ENCODE measurements around the gene MRGPRE. TPM values are rescaled to one million over a fixed set of nuclear protein-coding genes. Genes with fewer than 3 reads are reported as not detected.

The MRGPRE gene
- total RNA-seq, 1 donor from 2014 or later: 0.81 TPM

DNA sequence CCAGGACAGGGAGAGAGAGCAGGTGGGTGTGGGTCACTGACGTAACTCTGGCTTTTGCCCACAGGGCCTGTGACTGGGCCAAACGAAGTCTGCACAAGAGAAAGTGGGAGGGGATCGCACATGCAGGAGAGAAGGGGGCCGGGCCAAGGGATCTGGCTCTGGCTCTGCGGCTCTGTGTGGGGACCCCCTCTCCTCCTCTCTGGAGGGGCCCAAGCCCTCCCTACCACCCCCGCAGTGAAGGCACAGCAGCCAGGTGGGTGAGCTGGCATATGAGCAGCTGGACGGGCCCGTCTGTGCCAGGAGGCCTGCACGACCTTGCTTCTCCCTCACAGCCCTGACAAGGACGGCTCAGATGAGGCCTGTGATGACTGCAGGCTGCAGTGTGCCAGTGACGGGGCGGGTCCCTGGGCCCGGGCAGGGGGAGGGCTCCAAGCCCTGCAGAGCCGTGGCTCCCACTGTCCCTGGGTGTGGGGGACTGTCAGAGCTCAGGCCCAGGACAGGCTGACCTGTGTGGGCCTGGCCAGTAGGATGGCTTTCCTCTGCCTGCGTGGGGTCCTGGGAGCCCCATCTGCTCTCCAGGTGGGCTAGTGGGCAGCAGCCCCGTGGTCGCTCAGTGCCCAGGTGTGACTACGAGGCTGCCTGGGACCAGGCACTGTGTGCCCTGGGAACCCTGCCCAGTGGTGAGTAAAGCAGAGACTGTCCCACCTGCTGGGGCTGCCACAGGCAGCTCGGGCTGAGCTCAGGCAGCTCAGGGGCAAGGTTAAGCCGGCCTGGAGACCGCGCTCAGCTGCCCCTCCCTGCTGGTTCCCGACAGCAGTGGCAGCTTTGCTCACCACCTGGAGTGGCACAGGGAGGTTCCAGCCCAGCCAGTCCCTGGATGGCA is 35.8 kb downstream of the MRGPRE start:
- DNase-seq (ENCODE audit: low spot score): no peak

DNA sequence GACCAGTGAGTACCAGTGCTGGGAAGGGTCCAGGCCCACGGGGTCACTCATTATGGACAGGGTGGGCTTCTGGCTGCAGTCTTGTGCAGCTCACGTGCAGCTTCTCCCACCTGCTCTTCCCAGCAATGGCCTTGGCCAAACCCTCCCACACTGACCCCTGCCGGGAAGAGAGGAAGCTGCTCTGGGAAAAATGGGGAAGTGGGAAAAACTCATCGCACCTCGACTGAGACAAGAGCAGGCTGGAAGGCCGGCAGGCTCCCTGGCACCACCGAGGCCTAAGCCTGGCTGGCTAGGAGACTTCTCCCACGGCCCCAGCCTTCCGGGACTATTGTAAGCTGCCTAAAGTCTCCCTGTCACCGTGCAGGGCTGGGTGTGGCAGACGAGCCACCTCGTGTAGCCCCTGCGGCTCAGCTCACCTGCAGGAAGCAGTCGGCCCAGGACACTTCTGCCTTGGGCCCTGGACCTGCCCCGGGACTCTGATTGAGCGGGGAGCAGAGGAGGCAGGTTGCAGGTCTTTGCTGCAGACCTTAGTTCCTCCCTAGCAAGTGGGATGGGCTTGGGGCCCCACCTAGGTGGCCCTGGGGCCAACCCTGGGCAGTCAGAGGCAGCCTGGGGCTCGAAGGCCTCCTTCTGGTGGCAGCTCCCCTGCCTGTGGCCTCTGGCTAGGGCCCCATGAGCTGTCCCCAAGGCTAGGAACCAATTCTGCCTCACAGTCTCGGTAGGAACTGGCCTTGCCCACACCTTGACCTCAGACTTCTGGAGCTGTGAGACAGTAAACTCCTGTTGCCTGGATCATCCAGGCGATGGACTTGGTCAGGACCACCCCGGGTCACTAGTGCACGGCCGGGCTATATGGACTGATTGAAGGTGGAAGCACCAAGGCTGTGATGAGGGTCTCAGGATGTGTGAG is 36.7 kb downstream of the MRGPRE start:
- no peak for DNase-seq (ENCODE audit: low spot score)

DNA sequence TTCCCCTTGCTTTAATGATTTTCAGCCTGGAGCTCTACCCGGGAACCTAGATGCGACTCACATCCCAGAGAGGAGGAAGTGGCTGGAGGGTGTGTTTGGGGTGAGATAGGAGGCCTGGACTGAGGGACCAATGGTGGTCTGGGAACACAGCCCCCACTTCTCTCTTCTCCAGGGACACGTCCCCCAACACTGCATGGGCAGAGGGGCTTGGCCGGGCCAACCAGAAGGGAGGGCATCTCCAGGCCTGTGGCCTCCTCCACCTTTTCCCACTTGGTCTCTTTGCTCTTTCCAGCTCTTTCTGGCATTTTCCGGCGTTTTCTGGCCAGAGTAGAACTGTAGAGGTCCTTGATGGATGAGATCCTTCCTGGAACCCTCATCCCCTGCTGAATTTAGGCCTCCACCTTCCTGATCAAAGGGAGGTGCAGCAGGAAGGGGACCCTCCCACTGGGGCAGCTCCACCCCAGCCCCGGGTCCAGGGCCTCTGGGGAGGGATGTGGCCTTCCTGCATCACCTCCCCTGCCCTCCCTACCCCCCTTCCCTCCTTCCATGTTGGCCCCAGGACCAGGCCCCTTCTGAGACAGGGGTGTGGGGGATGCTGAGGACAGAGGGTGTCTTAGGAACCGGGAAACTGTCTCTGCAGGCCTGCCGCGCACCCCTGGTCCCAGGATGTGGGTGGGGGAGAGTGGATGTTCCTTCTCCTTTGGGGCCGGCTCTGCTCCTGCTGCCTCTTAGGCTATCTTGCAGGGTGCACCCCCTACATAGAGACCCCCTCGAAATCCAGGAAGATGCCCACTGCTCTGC is 38.0 kb downstream of the MRGPRE start:
- no peak for DNase-seq (ENCODE audit: low spot score)

DNA sequence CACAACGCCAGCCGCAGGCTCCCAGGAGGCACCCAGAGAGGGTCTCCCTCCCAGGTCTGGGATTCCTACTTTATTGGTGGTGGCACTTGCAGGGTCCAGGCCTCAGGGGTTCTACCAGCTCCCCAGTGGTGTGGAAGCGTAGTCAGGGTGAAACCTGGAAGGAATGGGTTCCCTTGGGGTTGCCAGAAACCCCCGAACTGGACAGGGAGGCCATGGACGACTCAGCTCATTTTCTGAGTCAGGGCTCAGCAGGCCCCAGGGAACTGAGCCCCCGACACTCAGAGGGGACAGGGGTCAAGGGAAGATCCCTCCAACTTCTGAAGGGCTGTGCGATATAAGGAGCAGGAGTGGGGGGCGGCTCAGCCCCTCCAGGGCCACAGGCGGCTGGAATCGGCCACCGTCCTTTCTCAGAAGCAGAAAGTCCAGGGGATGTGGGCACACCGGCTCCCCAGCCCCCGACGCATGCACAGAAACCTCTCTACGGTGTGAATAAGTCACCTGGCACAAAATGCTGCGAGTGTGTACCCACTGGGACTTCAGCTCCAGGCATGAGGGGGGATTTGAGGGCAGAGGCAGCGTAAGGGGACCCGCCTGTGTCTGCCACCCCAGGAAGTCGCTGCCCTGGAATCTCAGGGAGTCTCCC is 38.7 kb downstream of the MRGPRE start:
- no peak for DNase-seq (ENCODE audit: low spot score)

DNA sequence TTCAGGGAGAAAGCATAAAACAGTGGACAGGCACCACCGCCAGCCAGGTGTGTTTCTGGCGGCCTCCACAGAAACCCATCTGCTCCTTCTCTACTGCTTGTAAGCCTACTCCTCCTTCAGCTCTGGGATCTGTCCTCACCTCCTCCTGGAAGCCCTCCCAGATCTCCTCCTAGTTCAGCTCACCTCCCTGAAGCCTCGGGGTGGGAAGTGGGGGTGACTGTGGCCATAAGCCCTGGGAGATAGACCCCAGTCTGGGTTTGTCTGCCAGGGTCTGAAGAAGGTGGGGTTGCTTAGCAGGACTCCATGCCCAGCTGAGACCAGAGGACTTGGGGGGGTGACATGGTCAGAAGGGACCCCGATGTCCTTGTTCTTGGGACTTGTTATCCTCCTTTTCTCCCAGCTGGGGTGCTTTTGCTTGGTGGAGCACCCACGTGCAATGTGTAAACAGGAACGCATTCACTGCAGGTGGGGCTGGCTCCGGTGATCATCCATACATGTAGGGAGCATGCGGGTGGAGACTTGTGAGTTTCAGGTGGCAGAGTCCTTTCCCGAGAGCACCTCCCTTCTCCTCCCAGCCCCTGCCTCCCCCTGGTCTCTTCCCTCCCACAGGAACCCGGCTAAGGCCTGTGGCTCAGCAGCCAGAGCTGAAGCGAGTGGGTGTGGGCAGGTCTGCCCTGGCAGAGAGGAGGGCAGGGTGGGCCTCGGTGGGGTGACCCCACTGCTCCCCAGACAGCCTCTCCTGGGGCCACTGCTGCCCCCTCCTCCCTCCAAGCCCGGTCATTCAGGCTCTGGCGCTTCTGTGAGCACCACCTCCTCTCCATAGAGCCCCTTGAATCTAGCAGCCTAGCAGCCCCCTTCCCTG is 39.5 kb downstream of the MRGPRE start:
- DNase-seq (ENCODE audit: low spot score): no peak

DNA sequence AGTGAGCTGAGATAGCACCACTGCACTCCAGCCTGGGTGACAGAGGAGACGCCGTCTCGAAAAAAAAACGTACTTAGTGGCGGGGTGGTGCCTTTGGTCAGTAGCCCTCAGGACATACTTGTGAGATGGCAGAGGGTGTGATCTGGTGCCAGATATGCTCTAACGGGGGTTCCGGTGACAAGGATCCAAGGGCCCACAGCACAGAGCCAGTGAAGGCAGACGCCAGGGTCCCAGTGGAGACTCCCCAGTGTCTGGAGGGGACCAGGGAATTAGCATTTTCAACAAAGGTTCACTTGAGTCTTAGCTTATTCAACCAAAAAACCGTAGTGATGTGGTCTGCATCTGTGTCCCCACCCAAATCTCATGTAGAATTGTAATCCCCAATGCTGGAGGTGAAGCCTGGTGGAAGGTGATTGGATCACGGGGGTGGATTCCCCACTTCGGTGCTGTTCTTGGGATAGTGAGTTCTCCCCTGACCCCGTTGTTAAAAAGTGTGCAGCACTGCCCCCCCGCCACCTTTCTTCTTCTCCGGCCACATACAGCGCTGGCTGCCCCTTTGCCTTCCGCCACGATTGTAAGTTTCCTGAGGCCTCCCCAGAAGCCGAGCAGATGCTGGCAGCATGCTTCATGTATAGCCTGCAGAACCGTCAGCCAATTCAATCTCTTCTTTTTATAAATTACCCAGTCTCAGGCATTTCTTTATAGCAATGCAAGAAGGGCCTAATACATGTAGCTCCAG is 40.5 kb downstream of the MRGPRE start:
- DNase-seq (ENCODE audit: low spot score): no peak

DNA sequence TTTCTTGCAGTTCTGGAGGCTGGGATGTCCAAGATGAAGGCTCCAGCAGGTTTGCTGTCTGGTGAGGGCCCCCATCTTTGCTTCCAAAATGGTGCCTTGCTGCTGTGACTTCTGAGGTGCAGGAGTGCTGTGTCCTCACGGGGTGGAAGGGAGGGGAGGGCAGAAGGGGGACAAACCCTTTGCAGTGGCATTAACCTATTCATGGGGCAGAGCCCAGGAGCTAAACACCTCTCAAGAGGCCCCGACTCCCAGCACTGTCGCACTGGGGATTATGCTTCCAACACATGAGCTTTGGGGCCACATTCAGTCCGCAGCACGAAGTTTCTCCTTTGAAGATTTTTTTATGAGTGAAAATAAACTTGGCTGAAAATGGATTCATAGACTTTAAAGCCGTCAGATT is 41.6 kb downstream of the MRGPRE start:
- no peak for DNase-seq (ENCODE audit: low spot score)

DNA sequence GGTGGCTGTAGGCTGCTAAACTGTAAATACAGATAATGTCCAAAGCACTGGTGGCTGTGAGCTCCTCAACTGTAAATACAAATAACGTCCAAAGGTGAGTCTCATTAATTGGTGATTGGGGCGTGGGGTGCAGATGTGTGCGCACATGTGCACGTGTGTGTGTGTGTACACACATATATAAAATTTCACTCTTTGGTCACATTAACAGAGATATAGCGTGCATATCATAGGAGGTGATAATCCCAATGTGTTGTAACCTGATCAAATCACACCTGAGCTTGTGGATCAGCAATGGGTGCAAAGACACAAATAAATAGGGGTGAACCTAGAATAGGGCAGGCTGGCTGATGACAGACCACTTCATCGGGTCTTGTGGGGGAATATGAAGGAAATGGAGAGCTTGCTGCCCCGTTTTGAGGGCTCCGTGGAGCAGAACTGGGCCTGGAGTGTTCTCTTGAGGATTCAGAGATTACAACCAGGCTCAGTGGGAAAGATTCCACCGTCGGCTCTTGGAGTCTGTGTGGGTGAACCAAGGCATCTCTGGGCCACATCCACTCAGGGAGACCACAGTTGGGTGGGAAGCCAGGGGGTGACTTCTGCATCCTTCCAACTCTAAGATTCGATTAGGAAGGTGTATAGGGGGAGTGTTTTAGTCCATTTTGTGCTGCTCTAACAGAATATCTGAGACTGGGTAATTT is 42.2 kb downstream of the MRGPRE start:
- DNase-seq (ENCODE audit: low spot score): no peak

DNA sequence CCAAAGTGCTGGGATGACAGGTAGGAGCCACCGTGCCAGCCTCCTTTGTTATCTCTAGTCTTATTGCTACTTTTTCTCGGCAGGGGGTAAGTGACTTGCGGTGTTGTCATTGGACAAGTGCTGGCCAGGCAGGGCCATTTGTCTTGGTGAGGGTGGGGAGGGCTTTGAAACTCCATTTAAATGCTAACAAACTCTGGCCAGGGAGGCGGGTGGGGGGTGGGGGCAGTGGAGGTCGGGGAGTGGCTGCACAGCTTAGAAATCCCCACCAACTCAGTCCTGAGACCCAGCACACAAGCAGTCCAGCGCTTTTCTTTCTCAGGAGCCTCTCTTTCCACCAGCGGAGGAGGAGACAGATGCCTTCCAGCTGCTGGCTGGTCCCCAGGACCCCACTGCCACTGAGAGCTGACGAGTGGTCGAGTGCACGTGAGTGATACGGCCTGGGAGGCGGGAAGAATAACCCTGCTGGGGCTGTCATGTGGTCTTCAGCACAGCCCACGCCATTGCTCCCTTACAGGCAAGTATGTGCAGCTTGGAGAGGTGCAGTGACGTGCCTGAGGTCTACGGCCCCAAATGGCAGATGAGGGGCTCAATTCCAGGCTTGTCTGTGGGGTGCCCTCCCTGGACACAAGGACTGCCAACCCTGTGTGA is 42.9 kb downstream of the MRGPRE start:
- DNase-seq (ENCODE audit: low spot score): no peak

DNA sequence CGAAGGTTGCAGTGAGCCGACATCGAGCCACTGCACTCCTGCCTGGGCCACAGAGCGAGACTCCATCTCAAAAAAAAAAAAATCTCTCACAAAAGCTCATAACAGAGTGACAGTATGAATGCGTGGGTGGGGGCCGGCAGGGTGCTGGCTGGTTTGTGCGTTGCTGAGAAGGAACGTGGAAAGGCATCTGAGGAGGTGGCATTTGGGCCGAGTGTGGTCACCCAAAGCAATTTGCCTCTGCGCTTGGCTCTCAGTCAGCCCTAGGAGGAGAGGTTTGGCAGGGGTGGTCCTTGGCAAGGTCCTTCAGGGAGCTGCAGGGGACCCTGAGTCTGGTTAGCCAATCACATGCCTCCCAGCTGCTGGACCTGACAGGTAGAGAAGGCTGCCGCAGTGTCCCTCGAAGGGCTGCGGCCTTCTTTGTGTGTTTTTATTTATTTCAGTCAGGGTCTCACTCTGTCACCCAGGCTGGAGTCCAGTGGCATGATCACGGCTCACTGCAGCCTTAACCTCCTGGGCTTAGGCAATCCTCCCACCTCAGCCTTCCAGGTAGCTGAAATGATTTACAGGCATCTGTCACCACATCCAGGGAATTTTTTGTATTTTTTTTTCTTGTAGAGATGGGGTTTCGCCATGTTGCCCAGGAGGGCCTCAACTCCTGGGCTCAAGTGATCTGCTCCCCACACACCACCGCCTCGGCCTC is 43.6 kb downstream of the MRGPRE start:
- no peak for DNase-seq (ENCODE audit: low spot score)

DNA sequence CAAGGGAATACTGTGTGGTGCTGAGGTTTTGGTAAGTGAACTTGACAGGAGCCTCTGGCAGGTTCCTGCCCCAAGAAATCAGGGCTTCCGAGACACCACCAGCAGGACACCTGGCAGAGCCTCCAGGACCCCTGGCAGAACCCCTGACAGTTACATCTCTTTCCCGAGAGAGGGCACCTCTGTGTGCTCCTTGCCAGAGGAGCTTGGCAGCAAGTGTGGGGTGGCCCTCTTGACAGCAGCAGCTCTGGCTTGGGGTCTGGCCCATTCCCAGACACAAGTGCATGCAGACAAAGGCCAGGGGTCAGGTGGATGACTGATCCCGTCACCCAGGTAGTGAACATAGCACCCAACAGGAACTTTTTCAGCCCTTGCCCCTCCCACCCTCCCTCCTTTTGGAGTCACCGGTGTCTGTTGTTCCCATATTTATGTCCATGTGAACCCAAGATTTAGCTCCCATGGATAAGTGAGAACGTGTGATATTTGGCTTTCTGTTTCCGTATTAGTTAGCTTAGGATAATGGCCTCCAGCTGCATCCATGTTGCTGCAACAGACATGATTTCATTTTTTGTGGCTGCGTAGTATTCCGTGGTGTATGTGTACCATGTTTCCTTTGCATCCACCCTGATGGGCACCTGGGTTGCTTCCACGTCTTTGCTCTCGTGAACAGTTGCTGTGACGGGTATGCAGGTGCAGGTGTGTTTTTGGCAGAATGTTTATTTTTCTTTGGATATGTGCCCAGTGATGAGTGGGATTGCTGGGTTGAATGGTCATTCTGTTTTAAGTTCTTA is 45.9 kb downstream of the MRGPRE start:
- DNase-seq (ENCODE audit: low spot score): no peak

DNA sequence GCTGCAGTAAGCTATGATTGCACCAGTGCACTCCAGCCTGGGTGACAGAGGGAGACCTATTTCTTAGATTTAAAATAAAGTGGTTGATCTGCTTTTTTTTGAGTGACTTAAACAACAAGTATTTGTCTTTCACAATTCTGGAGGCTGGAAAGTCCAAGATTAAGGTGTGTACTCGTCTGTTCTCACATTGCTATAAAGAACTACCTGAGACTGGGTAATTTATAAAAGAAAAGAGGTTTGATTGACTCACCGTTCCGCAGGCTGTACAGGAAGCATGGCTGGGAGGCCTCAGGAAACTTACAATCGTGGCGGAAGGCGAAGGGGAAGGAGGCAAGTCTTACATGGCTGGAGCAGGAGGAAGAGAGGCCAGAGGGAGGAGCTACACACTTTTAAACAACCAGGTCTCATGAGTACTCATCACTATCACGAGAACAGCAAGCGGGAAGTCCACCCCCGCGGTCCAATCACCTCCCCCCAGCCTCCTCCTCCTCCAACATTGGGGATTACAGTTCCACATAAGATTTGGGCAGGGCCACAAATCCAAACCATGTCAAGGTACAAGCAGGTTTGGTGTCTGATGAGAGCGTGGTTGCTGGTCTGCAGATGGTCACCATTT is 47.4 kb downstream of the MRGPRE start:
- DNase-seq (ENCODE audit: low spot score): no peak

DNA sequence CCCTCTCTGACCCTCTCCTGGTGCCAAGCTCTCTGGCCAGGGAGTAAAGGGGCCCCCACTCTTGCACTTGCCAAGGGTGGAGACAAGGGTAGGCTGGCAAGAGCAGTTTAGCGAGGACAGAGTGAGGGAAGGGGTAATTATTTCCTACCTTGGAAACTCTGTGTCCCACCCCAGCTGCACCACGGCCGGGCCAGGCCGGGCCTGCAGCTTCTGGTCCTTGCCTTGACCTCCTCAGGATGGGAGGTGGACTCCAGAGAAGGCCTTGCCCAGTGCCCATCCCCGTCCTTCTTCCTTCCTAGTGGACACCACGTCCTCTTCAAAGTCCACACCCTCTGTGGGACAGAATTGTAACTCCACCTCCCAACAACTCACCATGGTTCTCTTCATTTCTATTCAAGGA is 48.7 kb downstream of the MRGPRE start:
- DNase-seq (ENCODE audit: low spot score): no peak

DNA sequence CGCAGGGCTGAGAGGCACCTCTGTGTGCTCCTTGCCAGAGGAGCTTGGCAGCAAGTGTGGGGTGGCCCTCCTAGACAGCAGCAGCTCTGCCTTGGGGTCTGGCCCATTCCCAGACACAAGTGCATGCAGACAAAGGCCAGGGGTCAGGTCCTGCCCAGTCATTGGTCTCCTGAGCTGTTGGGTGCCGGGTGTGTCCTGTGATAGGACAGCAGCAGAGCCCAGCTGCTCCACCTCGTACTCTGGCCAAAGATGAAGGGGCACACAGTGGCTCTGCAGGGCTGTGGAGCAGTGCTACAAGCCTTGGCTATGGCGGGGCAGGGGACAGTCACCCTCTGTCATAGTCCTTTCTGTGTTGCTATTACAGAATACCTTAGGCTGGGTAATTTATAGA is 49.8 kb downstream of the MRGPRE start:
- no peak for DNase-seq (ENCODE audit: low spot score)

DNA sequence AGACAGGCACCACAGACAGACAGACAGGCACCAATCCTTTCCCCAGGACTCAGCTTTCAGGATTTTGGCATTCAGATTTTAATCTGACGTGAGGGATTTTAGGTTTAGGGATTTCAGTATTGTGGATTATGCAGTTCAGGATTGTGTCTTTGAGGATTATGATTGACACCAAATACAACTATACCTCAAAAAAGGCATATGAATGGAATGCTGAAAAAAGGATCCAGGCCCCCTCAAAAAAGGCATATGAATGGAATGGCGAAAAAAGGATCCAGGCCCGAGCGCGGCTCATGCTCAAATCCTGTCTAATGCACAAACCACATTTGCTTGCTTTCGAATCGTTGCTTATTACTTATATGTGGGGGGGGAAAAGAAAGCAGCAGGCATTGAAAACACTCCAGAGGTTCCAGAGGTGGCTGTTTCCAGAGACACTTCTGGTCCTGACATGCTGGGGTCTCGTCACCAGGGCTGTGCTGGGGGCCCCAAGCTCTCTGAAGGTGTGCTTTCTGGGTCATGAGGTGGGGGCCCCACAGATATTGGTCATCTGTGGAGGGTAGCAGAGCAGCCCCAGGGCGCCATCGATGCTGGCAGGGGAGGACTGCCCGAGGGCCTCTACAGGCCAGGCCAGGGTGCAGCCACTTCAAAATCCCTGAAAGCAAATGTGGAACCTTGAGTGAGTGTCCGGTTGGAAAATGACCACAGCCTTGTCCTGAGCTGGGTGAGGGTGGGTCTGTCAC is 50.3 kb downstream of the MRGPRE start:
- no peak for DNase-seq (ENCODE audit: low spot score)

DNA sequence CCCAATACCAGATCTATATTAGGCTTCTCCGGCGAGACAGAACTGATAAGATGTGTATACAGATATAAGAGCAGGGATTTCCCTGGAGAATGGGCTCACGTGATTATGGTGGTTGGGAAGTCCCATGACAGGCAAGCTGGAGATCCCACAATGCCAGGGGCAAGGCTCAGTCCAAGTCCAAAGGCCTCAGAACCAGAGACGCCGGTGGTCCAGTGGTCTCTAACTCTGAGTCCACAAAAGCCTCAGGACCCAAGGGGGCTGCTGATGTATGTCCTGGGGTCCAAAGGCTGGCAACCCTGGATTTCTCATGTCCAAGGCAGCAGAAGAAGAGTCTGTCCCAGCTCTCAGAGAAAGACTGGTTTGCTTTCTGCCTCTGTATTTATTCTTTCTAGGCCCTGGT is 51.3 kb downstream of the MRGPRE start:
- no peak for DNase-seq (ENCODE audit: low spot score)
